ENCODE results near the gene ENTHD1. TPM values are rescaled to one million over a fixed set of nuclear protein-coding genes. Genes with fewer than 3 reads are reported as not detected.

ENTHD1 gene
- total RNA-seq, 1 experiment from 2014 or later: not detected

- Histone ChIP-seq H2AFZ (ENCODE audit: low read length) (no peak overlapping the region), H2BK12ac (ENCODE audit: insufficient read length, low read depth, low read length) (no peak overlapping the region), H2BK15ac (ENCODE audit: low read depth, low read length) (no peak overlapping the region), H4K5ac (ENCODE audit: insufficient read length, low read depth, low read length) (no peak overlapping the region), H2BK5ac (ENCODE audit: insufficient read length, low read length) (no peak overlapping the region), H4K8ac (replicated peaks; ENCODE audit: insufficient read length, low read depth, low read length) (no peak overlapping the region), H2BK20ac (ENCODE audit: low read depth, low read length, poor library complexity, severe bottlenecking) (no peak overlapping the region), H4K20me1 (ENCODE audit: control insufficient read depth, insufficient read depth, insufficient read length) (no peaks in the 10 kb centered on the region), H2AK5ac (ENCODE audit: insufficient read length, low read length) (no peak overlapping the region), H3K9me3 (ENCODE audit: control insufficient read depth, low read depth, low read length) (no peaks in the 10 kb centered on the region), H3K18ac (ENCODE audit: insufficient read length, low read depth, low read length) (no peak overlapping the region), H3K27me3 (ENCODE audit: insufficient read depth, low read length) (no peaks in the 10 kb centered on the region), H3K23me2 (ENCODE audit: insufficient read length, low read depth, low read length, poor library complexity, severe bottlenecking) (no peaks in the 10 kb centered on the region), H3K56ac (ENCODE audit: insufficient read length, low read depth, low read length) (no peak overlapping the region), H3K14ac (ENCODE audit: insufficient read depth, low read length) (no peak overlapping the region), H3K79me1 (ENCODE audit: insufficient read depth, low read depth, low read length, poor library complexity, severe bottlenecking) (no peaks in the 10 kb centered on the region), H3K79me2 (ENCODE audit: insufficient read depth, low read length) (no peaks in the 10 kb centered on the region), H3K4me2 (ENCODE audit: insufficient read depth, insufficient read length, low read length) (no peak overlapping the region), H3K4me1 (ENCODE audit: insufficient read depth, low read length) (no peaks in the 10 kb centered on the region), H3K4ac (ENCODE audit: low read depth, low read length) (no peak overlapping the region), H3K27ac (ENCODE audit: insufficient read length, low read depth, low read length) (no peak overlapping the region), H3K23ac (ENCODE audit: insufficient read length, low read depth, low read length) (no peak overlapping the region), H3K9ac (ENCODE audit: extremely low read depth, insufficient read length, low read length) (no peak overlapping the region), H2BK120ac (ENCODE audit: low read depth, low read length, poor library complexity, severe bottlenecking) (no peak overlapping the region), H3T11ph (ENCODE audit: low read length) (no peak overlapping the region), H4K91ac (ENCODE audit: insufficient read length, low read depth, low read length) (no peak overlapping the region)
- peaks cover 6% of the 10 kb centered on the region for H3K27me3 Mint-ChIP-seq (ENCODE audit: low read depth)
- no peaks in the 10 kb centered on the region for H3K36me3 Mint-ChIP-seq (ENCODE audit: insufficient read depth in 1 of 3, low read depth in 3 of 3)
- no CpG with 5 or more reads among the region's 25 CpGs for WGBS (ENCODE audit: extremely low coverage, insufficient read length, low lambda C conversion rate)
- DNase-seq: no peak
- peaks cover 24 to 30% of the 10 kb centered on the region in 2 experiments for H3K4me1 Mint-ChIP-seq
- no peaks in the 10 kb centered on the region for H3K9me3 Mint-ChIP-seq
- no peak for TF ChIP-seq CTCF (conservative IDR thresholded peaks at IDR 0.05)
- H3K27ac Mint-ChIP-seq: no peak overlapping the region; a peak in 1 of 7 replicates
- no peak overlapping the region for H3K4me3 Mint-ChIP-seq
These were observed 177.6 kb downstream of the ENTHD1 start for GRCh38 chr22:39715778-39716495.
